HepG2 (cell line): Measurements from ENCODE around the gene TMEM233. TPM values are rescaled to one million over a fixed set of nuclear protein-coding genes. Genes with fewer than 3 reads are reported as not detected.

Source experiments
- ATAC-seq: fragments of 200-7000 bp; cut with Tn5 transposase; 3 replicates; pipeline ENCODE4 v1.9.1; 2020; ENCODE audit warnings: mild to moderate bottlenecking, moderate library complexity
- BruUV-seq: library from RNA; stranded (reverse); fragments of 400-500 nt; replicated peaks from 2 replicates; lab custom pipeline; 2021; lab: Mats Ljungman, UMichigan
- CTCF ChIA-PET: fragments of 300-600 bp; formaldehyde crosslinking; extraction: SDS; loops from one replicate; lab custom pipeline; 2021; ENCODE audit warnings: low total read pairs, inconsistent platforms, low intra/inter-chr PET ratio; lab: Yijun Ruan, JAX
- POLR2A ChIA-PET: fragments of 350-600 bp; sonication (Branson Sonifier 250); formaldehyde crosslinking; loops from one replicate; lab custom pipeline; 2020; ENCODE audit warnings: antibody characterized with exemption, inconsistent platforms; lab: Yijun Ruan, JAX
- DNase-seq: peaks from one replicate; pipeline ENCODE4 v3.0.0-alpha.2; 2015; ENCODE audit warnings: low spot score
- FAIRE-seq: peaks from 3 replicates; lab custom pipeline; 2011; peaks lifted over from hg19 to GRCh38; lab: Jason Lieb, UNC
- H2AFZ ChIP-seq: one replicate; pipeline ENCODE4 v1.6.1; 2011; ENCODE audit warnings: low read length, inconsistent platforms
- H3K27ac ChIP-seq: fragments of 300-600 bp; 3 replicates; pipeline ENCODE4 v1.8.0; 2011; ENCODE audit warnings: mixed run types, mild to moderate bottlenecking, mixed read lengths, low read length, inconsistent platforms; ENCODE audit not compliant: insufficient read depth; ENCODE audit errors: extremely low read length
- H3K27me3 ChIP-seq, 2 experiments: fragments of 200-600 bp in 1 of 2; 2 replicates in 1 of 2; 3 replicates in 1 of 2; pipeline versions ENCODE4 v1.6.0 to v1.8.0; 2011; ENCODE audit warnings: low read length in 2 of 2, mild to moderate bottlenecking in 2 of 2, moderate library complexity in 2 of 2, inconsistent platforms in 1 of 2; ENCODE audit not compliant: insufficient read depth in 2 of 2, control insufficient read depth in 1 of 2
- H3K36me3 ChIP-seq, 2 experiments: fragments of 200-600 bp in 1 of 2; replicated peaks in 1 of 2; 2 replicates in 1 of 2; 3 replicates in 1 of 2; pipeline versions ENCODE4 v1.5.1 to v1.8.0; 2011; ENCODE audit warnings: low read length in 2 of 2, inconsistent platforms in 1 of 2; ENCODE audit not compliant: insufficient read depth in 2 of 2, control insufficient read depth in 1 of 2
- H3K4me1 ChIP-seq: 2 replicates; pipeline ENCODE4 v1.5.1; 2012; ENCODE audit warnings: low read length, inconsistent platforms; ENCODE audit not compliant: insufficient read depth
- H3K4me2 ChIP-seq: 2 replicates; pipeline ENCODE4 v1.6.0; 2011; ENCODE audit warnings: low read depth, low read length, inconsistent platforms
- H3K4me3 ChIP-seq, 3 experiments: fragments of 200-600 bp in 1 of 3; sonication (generic), shearing (Covaris generic) in 1 of 3; replicated peaks in 1 of 3; 2 replicates each; pipeline ENCODE4 v1.5.1; 2011 to 2016; ENCODE audit warnings: low read length in 3 of 3, inconsistent platforms in 2 of 3, low read depth in 2 of 3, mild to moderate bottlenecking in 2 of 3, control low read depth in 1 of 3, mixed read lengths in 1 of 3; ENCODE audit not compliant: insufficient read depth in 1 of 3
- H3K79me2 ChIP-seq: one replicate; pipeline ENCODE4 v1.6.1; 2011; ENCODE audit warnings: low read length, inconsistent platforms; ENCODE audit not compliant: insufficient read depth
- H3K9ac ChIP-seq: 2 replicates; pipeline ENCODE4 v1.6.0; 2011; ENCODE audit warnings: mild to moderate bottlenecking, low read depth, low read length, inconsistent platforms; ENCODE audit not compliant: insufficient read depth
- H3K9me3 ChIP-seq: 2 replicates; pipeline ENCODE4 v1.5.1; 2012; ENCODE audit warnings: mild to moderate bottlenecking, low read length
- H4K20me1 ChIP-seq: 2 replicates; pipeline ENCODE4 v1.6.0; 2011; ENCODE audit warnings: inconsistent platforms, mild to moderate bottlenecking, low read length, moderate library complexity; ENCODE audit not compliant: insufficient read depth
- DMAP1 ChIP-seq: IDR thresholded peaks from 2 replicates; pipeline ENCODE4 v1.6.1; 2016
- EZH2 ChIP-seq: conservative IDR thresholded peaks from 2 replicates; pipeline ENCODE4 v1.6.1; 2012; ENCODE audit warnings: mild to moderate bottlenecking, low read depth, low read length, moderate library complexity
- LRRFIP1 ChIP-seq: sonication (generic); formaldehyde crosslinking; conservative IDR thresholded peaks from 2 replicates; pipeline ENCODE4 v1.4.0; 2020; ENCODE audit warnings: missing genetic modification reagents
- MLLT10 ChIP-seq: sonication (generic); formaldehyde crosslinking; IDR thresholded peaks from 2 replicates; pipeline ENCODE4 v1.4.0; 2020; ENCODE audit warnings: missing genetic modification reagents
- NFKB2 ChIP-seq: sonication (generic); formaldehyde crosslinking; IDR thresholded peaks from 2 replicates; pipeline ENCODE4 v1.4.0; 2020; ENCODE audit warnings: missing genetic modification reagents, borderline replicate concordance
- NR1H2 ChIP-seq: sonication (generic); formaldehyde crosslinking; IDR thresholded peaks from 2 replicates; pipeline ENCODE4 v1.8.1; 2022; ENCODE audit warnings: low read depth, missing genetic modification reagents, borderline replicate concordance
- SMARCC2 ChIP-seq: fragments of 450-650 bp; IDR thresholded peaks from 2 replicates; pipeline ENCODE4 v1.6.1; 2017; ENCODE audit warnings: antibody characterized with exemption, mild to moderate bottlenecking
- SNAPC2 ChIP-seq: sonication (generic); formaldehyde crosslinking; IDR thresholded peaks from 2 replicates; pipeline ENCODE4 v1.8.1; 2022; ENCODE audit warnings: mild to moderate bottlenecking, missing genetic modification reagents
- SOX6 ChIP-seq, 2 experiments: fragments of 450-650 bp in 1 of 2; sonication (generic) in 1 of 2; formaldehyde crosslinking in 1 of 2; IDR thresholded peaks; 2 replicates each; pipeline versions ENCODE4 v1.4.0 to v1.6.1; 2017 to 2020; ENCODE audit warnings: antibody characterized with exemption in 1 of 2, mild to moderate bottlenecking in 1 of 2, missing genetic modification reagents in 1 of 2
- TGIF2 ChIP-seq: IDR thresholded peaks from 2 replicates; pipeline ENCODE4 v1.6.1; 2016; ENCODE audit warnings: control low read depth, missing compliant biosample characterization
- ZBTB3 ChIP-seq: sonication (generic); formaldehyde crosslinking; IDR thresholded peaks from 2 replicates; pipeline ENCODE4 v1.4.0; 2020; ENCODE audit warnings: low read depth, mild to moderate bottlenecking, moderate library complexity, missing genetic modification reagents, borderline replicate concordance
- ZNF362 ChIP-seq: sonication (generic); formaldehyde crosslinking; IDR thresholded peaks from 2 replicates; pipeline ENCODE4 v1.4.0; 2020; ENCODE audit warnings: missing genetic modification reagents, mild to moderate bottlenecking, borderline replicate concordance
- ZNF839 ChIP-seq: sonication (generic); formaldehyde crosslinking; IDR thresholded peaks from 2 replicates; pipeline ENCODE4 v1.4.0; 2020; ENCODE audit warnings: missing genetic modification reagents, mild to moderate bottlenecking, borderline replicate concordance
- WGBS: methylation state at CpG from one replicate; pipeline ENCODE4 v1.1.6; 2017; ENCODE audit warnings: low lambda C conversion rate; 5-methylcytosine and 5-hydroxymethylcytosine counted together
- in situ Hi-C: cut with HindIII; loops from 2 replicates; pipeline ENCODE4 v1.10.0; 2017; ENCODE audit warnings: low pct_unique_long_range_greater_than_20kb; ENCODE audit not compliant: extremely low pct_ligation_motif_present
- intact Hi-C: fragments of 100-400 bp; cut with micrococcal nuclease; formaldehyde crosslinking; loops from one replicate; pipeline ENCODE4 v1.10.0; 2022; ENCODE audit not compliant: unreplicated experiment
- polyA plus RNA-seq, 8 experiments: library from polyadenylated mRNA; depleted of rRNA in 3 of 8; stranded (reverse) in 7 of 8; unstranded in 1 of 8; fragments of >200 nt; fragmentation: Illumina TruSeq in 4 of 8; extraction: Trizol in 4 of 8; gene quantifications; 2 replicates each; pipeline versions ENCODE4 v1.2.1 to v1.2.3, GENCODE V29; 2011 to 2016; ENCODE audit warnings: low read depth in 4 of 8, missing spikeins in 1 of 8, mixed read lengths in 1 of 8; ENCODE audit not compliant: insufficient read depth in 1 of 8
- total RNA-seq, 5 experiments: library from RNA; depleted of rRNA; stranded (reverse); fragments of >200 nt; fragmentation: Illumina TruSeq; extraction: Trizol; gene quantifications; 2 replicates each; pipeline ENCODE4 v1.2.3, GENCODE V29; 2016; ENCODE audit warnings: low read depth in 1 of 5
- TF ChIP-seq, protein P1 (sequence below): sonication (generic); formaldehyde crosslinking; IDR thresholded peaks from 2 replicates; pipeline ENCODE4 v1.4.0; 2020; ENCODE audit warnings: mild to moderate bottlenecking, missing genetic modification reagents

Gene TMEM233
- total and polyA plus RNA-seq, 2 of the 13 experiments (the other 11 are each of a cell fraction or from before 2014, with no cell fraction given): 0.03 TPM; not detected in 1

GRCh38 chr12:119556854-119557253, 36.7 kb upstream of the TMEM233 start:
- BruUV-seq: no TSS peak
- in situ Hi-C loops: no loop called here
- no peak overlapping the region for H3K4me3 ChIP-seq
- H3K9me3 ChIP-seq: no peaks in the 10 kb centered on the region
- no peaks in the 10 kb centered on the region for H3K4me1 ChIP-seq
- CTCF ChIA-PET: no interaction called here
- peaks cover 0 to 1% of the 10 kb centered on the region in 2 experiments; a peak in 1 of 5 replicates for H3K27me3 ChIP-seq
- H3K79me2 ChIP-seq: no peaks in the 10 kb centered on the region
- WGBS: 0% methylated on average over 1 of the region's 1 CpG
- no peak overlapping the region for H2AFZ ChIP-seq
- DNase-seq (no peak), ATAC-seq (no peak), FAIRE-seq (no peak)
- no peaks in the 10 kb centered on the region for H3K36me3 ChIP-seq
- no peak overlapping the region for H3K27ac ChIP-seq
- no peak overlapping the region for H3K9ac ChIP-seq
- H4K20me1 ChIP-seq: no peaks in the 10 kb centered on the region
- no peak for TF ChIP-seq SOX6 (IDR thresholded peaks at IDR 0.05)
- no peak for TF ChIP-seq SOX6 (CRISPR knock-in tag; IDR thresholded peaks at IDR 0.05)
- TF ChIP-seq ZNF839 (CRISPR knock-in tag): no peak
- no peak for TF ChIP-seq SMARCC2
- no peak for TF ChIP-seq SNAPC2 (CRISPR knock-in tag)
- POLR2A ChIA-PET: no interaction called here
- H3K4me2 ChIP-seq: no peak overlapping the region
- intact Hi-C loops: no loop called here

GRCh38 chr12:119565404-119565803, 28.2 kb upstream of the TMEM233 start:
- Histone ChIP-seq H3K9me3 (no peaks in the 10 kb centered on the region), H3K27ac (no peak overlapping the region), H3K4me3 (no peak overlapping the region), H3K9ac (no peak overlapping the region), H3K4me2 (no peak overlapping the region), H3K27me3 (no peaks in the 10 kb centered on the region; a peak in 1 of 5 replicates), H3K79me2 (no peaks in the 10 kb centered on the region), H3K36me3 (no peaks in the 10 kb centered on the region), H3K4me1 (no peaks in the 10 kb centered on the region), H2AFZ (no peak overlapping the region), H4K20me1 (no peaks in the 10 kb centered on the region)
- ChIA-PET CTCF (no interaction called here), POLR2A (no interaction called here)
- in situ Hi-C loops (no loop called here), intact Hi-C loops (no loop called here)
- 97% methylated on average over 3 of the region's 3 CpGs for WGBS
- no TSS peak for BruUV-seq
- no peak for FAIRE-seq
- ATAC-seq: no peak
- no peak for DNase-seq
- TF ChIP-seq ZNF362: no peak
- TF ChIP-seq EZH2: no peak
- TF ChIP-seq DMAP1 (CRISPR knock-in tag): no peak
- TF ChIP-seq ZBTB3 (CRISPR knock-in tag): no peak
- no peak for TF ChIP-seq NR1H2 (CRISPR knock-in tag)
- TF ChIP-seq NFKB2: no peak
- TF ChIP-seq, protein P1, sequence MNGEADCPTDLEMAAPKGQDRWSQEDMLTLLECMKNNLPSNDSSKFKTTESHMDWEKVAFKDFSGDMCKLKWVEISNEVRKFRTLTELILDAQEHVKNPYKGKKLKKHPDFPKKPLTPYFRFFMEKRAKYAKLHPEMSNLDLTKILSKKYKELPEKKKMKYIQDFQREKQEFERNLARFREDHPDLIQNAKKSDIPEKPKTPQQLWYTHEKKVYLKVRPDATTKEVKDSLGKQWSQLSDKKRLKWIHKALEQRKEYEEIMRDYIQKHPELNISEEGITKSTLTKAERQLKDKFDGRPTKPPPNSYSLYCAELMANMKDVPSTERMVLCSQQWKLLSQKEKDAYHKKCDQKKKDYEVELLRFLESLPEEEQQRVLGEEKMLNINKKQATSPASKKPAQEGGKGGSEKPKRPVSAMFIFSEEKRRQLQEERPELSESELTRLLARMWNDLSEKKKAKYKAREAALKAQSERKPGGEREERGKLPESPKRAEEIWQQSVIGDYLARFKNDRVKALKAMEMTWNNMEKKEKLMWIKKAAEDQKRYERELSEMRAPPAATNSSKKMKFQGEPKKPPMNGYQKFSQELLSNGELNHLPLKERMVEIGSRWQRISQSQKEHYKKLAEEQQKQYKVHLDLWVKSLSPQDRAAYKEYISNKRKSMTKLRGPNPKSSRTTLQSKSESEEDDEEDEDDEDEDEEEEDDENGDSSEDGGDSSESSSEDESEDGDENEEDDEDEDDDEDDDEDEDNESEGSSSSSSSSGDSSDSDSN (CRISPR knock-in tag): no peak
- TF ChIP-seq MLLT10: no peak
- no peak for TF ChIP-seq LRRFIP1 (CRISPR knock-in tag)
- no peak for TF ChIP-seq TGIF2 (CRISPR knock-in tag)
